A673 (cell line): ENCODE measurements around the gene LRPPRC. TPM values are rescaled to one million over a fixed set of nuclear protein-coding genes. Genes with fewer than 3 reads are reported as not detected.

ENCODE experiments used
- Bru-seq: library from RNA; stranded (reverse); fragments of 400-500 nt; gene quantifications from one replicate; lab custom pipeline; 2021; lab: Mats Ljungman, UMichigan
- BruChase-seq, 2 experiments: library from RNA; stranded (reverse); fragments of 400-500 nt; gene quantifications; one replicate each; lab custom pipeline; 2021; lab: Mats Ljungman, UMichigan
- BruUV-seq: library from RNA; stranded (reverse); fragments of 400-500 nt; replicated peaks from 2 replicates; lab custom pipeline; 2021; lab: Mats Ljungman, UMichigan
- CTCF ChIA-PET: fragments of 300-600 bp; sonication (Branson Sonifier 250); formaldehyde crosslinking; loops from one replicate; lab custom pipeline; 2022; ENCODE audit warnings: antibody characterized with exemption; lab: Charles Lee
- POLR2A ChIA-PET: fragments of 300-600 bp; sonication (Branson Sonifier 250); formaldehyde crosslinking; loops from one replicate; lab custom pipeline; 2022; ENCODE audit warnings: antibody characterized with exemption; ENCODE audit not compliant: low non-redundant PET; lab: Charles Lee
- DNase-seq: peaks from one replicate; pipeline ENCODE4 v3.0.0-alpha.2; 2015; ENCODE audit warnings: low spot score
- H3K27ac ChIP-seq: fragments of 200-600 bp; sonication (generic); 2 replicates; pipeline ENCODE4 v1.5.1; 2016; ENCODE audit warnings: mixed run types, low read depth, mild to moderate bottlenecking, mixed read lengths, antibody characterized with exemption, low read length; ENCODE audit not compliant: poor library complexity, severe bottlenecking
- H3K27me3 ChIP-seq: fragments of 200-600 bp; sonication (generic); replicated peaks from 2 replicates; pipeline ENCODE4 v1.6.1; 2017; ENCODE audit warnings: mixed run types, low read depth, mild to moderate bottlenecking, mixed read lengths, antibody characterized with exemption, low read length; ENCODE audit not compliant: insufficient read depth, poor library complexity
- H3K36me3 ChIP-seq: fragments of 200-600 bp; sonication (generic); 2 replicates; pipeline ENCODE4 v1.6.1; 2016; ENCODE audit warnings: mixed run types, mild to moderate bottlenecking, mixed read lengths, antibody characterized with exemption, low read length; ENCODE audit not compliant: insufficient read depth, poor library complexity, severe bottlenecking
- H3K4me1 ChIP-seq: fragments of 200-600 bp; sonication (generic); 2 replicates; pipeline ENCODE4 v1.6.1; 2017; ENCODE audit warnings: mixed run types, mild to moderate bottlenecking, mixed read lengths, antibody characterized with exemption, low read length; ENCODE audit not compliant: insufficient read depth, poor library complexity, severe bottlenecking
- H3K4me3 ChIP-seq: fragments of 200-600 bp; sonication (generic); 2 replicates; pipeline ENCODE4 v1.5.1; 2016; ENCODE audit warnings: low read depth, mixed run types, mild to moderate bottlenecking, mixed read lengths, low read length; ENCODE audit not compliant: poor library complexity, severe bottlenecking
- H3K9me3 ChIP-seq: fragments of 200-600 bp; sonication (generic); 2 replicates; pipeline ENCODE4 v1.6.1; 2016; ENCODE audit warnings: mixed run types, low read depth, mild to moderate bottlenecking, mixed read lengths, antibody characterized with exemption, low read length; ENCODE audit not compliant: poor library complexity, severe bottlenecking
- CTCF ChIP-seq: fragments of 300-800, 200-600 bp; sonication (generic); conservative IDR thresholded peaks from 2 replicates; pipeline ENCODE4 v1.5.1; 2017; ENCODE audit warnings: low read depth, mild to moderate bottlenecking, antibody characterized with exemption, low read length, moderate library complexity, mixed read lengths
- EZH2 ChIP-seq: fragments of 200-600 bp; sonication (generic); IDR thresholded peaks from 2 replicates; pipeline ENCODE4 v1.6.1; 2017; ENCODE audit warnings: borderline replicate concordance, low read depth, mild to moderate bottlenecking, mixed read lengths, antibody characterized with exemption, low read length; ENCODE audit not compliant: poor library complexity, severe bottlenecking
- intact Hi-C: fragments of 100-400 bp; cut with micrococcal nuclease; formaldehyde crosslinking; loops from one replicate; pipeline ENCODE4 v1.10.0; 2022; ENCODE audit not compliant: unreplicated experiment
- long read RNA-seq: library from polyadenylated mRNA; stranded (forward); transcript quantifications from one replicate; pipeline ENCODE4 v2.0.0, GENCODE V29; 2022
- total RNA-seq: library from RNA; stranded (reverse); gene quantifications from 2 replicates; pipeline ENCODE4 v1.2.3, GENCODE V29; 2021

Gene LRPPRC
- total RNA-seq = 136 and 144 TPM in 2 replicates
- Bru-seq, nascent RNA = percentile 98 among the genes with signal in this experiment
- BruChase-seq, experiment 1, labeled RNA remaining after a 2-hour chase = percentile 97 among the genes with signal in this experiment
- percentile 95 among the genes with signal in this experiment for BruChase-seq, experiment 2, labeled RNA remaining after a 6-hour chase
- long read RNA-seq, full-length matches to known transcripts = 319 of 413 reads
- long read RNA-seq, partial matches to known transcripts = 34 of 413 reads
- long read RNA-seq, other reads (novel, unspliced or antisense) = 60 of 413 reads

GRCh38 chr2:43995733-43996533, at the start of gene LRPPRC:
Gene LRPPRC (minus strand): TSS chr2:43995989. CDS start chr2:43995947, 42 bp downstream.
- ChIA-PET CTCF (no interaction called here), POLR2A (no interaction called here)
- H3K27ac ChIP-seq = peak within 1 kb of the TSS; percentile 97
- H3K27me3 ChIP-seq = peaks cover under 1% of the 10 kb centered on the region
- TF ChIP-seq EZH2 = no peak
- no peak for TF ChIP-seq CTCF
- no peaks in the 10 kb centered on the region for H3K9me3 ChIP-seq
- H3K36me3 ChIP-seq = peaks cover 27% of the 10 kb centered on the region
- H3K4me3 ChIP-seq = peak within 1 kb of the TSS; percentile 94
- no TSS peak for BruUV-seq
- DNase-seq = peak; percentile 98
- H3K4me1 ChIP-seq = peaks cover 5% of the 10 kb centered on the region
- intact Hi-C loops = no loop called here

- ChIA-PET CTCF (interaction anchor here (1.3 kb wide), 1 partner anchor 434 kb away, joined by 9 read pairs; no protein-coding TSS in a partner anchor), POLR2A (no interaction called here)
- Histone ChIP-seq H3K9me3 (no peaks in the 10 kb centered on the region), H3K27me3 (no peaks in the 10 kb centered on the region), H3K36me3 (no peaks in the 10 kb centered on the region), H3K27ac (no peak overlapping the region), H3K4me1 (no peaks in the 10 kb centered on the region), H3K4me3 (no peak overlapping the region)
- TF ChIP-seq CTCF (no peak), EZH2 (no peak)
- no peak for DNase-seq
- intact Hi-C loops = no loop called here
- no TSS peak for BruUV-seq
Measured at GRCh38 chr2:44045061-44045460, 49.3 kb upstream of the LRPPRC start.

- TF ChIP-seq CTCF = peak; percentile 90
- no peak for TF ChIP-seq EZH2
- intact Hi-C loops = loop anchor here (1.0 to 5.0 kb wide), 3 partner anchors 247 to 913 kb away; no protein-coding TSS in a partner anchor
- no TSS peak for BruUV-seq
- Histone ChIP-seq H3K27me3 (no peaks in the 10 kb centered on the region), H3K4me1 (no peaks in the 10 kb centered on the region), H3K9me3 (no peaks in the 10 kb centered on the region), H3K4me3 (no peak overlapping the region), H3K36me3 (no peaks in the 10 kb centered on the region), H3K27ac (no peak overlapping the region)
- ChIA-PET CTCF (interaction anchor here (0.5 to 1.3 kb wide), 9 partner anchors 17 to 1309 kb away, joined by 3 to 9 read pairs (median 5); partner anchors contain the start of gene CAMKMT), POLR2A (no interaction called here)
- DNase-seq = peak; percentile 93
Measured at GRCh38 chr2:44044281-44044720, 48.5 kb upstream of the LRPPRC start.
